ENCODE measurements around the gene F13A1.

F13A1 gene

DNA sequence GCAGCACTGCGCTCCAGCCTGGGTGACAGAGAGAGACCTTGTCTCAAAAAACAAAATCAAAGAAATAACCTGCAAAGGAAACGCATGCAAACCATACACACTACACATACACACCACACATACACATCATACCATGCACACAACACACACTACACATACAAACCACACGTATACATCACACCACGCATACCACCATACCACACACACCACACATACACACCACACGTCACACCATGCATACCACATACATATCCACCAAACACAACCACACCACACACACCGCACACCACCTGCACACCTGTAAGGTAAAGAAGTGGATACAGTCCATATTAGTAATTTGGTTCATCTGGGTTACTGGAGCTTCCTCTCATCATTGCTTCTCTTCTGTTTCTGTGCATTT lies 32.3 kb upstream of the F13A1 start (continued):
- TF ChIP-seq, protein P1, sequence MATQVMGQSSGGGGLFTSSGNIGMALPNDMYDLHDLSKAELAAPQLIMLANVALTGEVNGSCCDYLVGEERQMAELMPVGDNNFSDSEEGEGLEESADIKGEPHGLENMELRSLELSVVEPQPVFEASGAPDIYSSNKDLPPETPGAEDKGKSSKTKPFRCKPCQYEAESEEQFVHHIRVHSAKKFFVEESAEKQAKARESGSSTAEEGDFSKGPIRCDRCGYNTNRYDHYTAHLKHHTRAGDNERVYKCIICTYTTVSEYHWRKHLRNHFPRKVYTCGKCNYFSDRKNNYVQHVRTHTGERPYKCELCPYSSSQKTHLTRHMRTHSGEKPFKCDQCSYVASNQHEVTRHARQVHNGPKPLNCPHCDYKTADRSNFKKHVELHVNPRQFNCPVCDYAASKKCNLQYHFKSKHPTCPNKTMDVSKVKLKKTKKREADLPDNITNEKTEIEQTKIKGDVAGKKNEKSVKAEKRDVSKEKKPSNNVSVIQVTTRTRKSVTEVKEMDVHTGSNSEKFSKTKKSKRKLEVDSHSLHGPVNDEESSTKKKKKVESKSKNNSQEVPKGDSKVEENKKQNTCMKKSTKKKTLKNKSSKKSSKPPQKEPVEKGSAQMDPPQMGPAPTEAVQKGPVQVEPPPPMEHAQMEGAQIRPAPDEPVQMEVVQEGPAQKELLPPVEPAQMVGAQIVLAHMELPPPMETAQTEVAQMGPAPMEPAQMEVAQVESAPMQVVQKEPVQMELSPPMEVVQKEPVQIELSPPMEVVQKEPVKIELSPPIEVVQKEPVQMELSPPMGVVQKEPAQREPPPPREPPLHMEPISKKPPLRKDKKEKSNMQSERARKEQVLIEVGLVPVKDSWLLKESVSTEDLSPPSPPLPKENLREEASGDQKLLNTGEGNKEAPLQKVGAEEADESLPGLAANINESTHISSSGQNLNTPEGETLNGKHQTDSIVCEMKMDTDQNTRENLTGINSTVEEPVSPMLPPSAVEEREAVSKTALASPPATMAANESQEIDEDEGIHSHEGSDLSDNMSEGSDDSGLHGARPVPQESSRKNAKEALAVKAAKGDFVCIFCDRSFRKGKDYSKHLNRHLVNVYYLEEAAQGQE (tag by site-specific recombination; IDR thresholded peaks at IDR 0.05) = no peak
- no peak for TF ChIP-seq ZNF366 (tag by site-specific recombination; conservative IDR thresholded peaks at IDR 0.05)

GRCh38 chr6:6351511-6352025 lies 31.1 kb upstream of the F13A1 start:
- Histone ChIP-seq H3K4me1 (ENCODE audit: control insufficient read depth, insufficient read depth, low read length) (no peaks in the 10 kb centered on the region), H3K4me3 (ENCODE audit: low read depth, low read length) (no peak overlapping the region), H3K9me3 (ENCODE audit: control insufficient read depth, insufficient read depth, low read depth, low read length) (no peaks in the 10 kb centered on the region), H3K27ac (ENCODE audit: extremely low read depth, low read depth, low read length) (no peak overlapping the region), H3K36me3 (ENCODE audit: control insufficient read depth in 2 of 2, insufficient read depth in 1 of 2, low read length in 2 of 2) (no peaks in the 10 kb centered on the region)
- ChIA-PET CTCF (interaction anchor here (0.6 kb wide), 2 partner anchors 20 to 180 kb away, joined by 3 read pairs; no protein-coding TSS in a partner anchor), POLR2A (interaction anchor here (0.7 kb wide), 1 partner anchor 32 kb away, joined by 9 read pairs; no protein-coding TSS in a partner anchor)
- TF ChIP-seq ZNF23 (tag by site-specific recombination; IDR thresholded peaks at IDR 0.05; ENCODE audit: borderline replicate concordance) = no peak
- no peak for TF ChIP-seq ZNF521 (tag by site-specific recombination; IDR thresholded peaks at IDR 0.05)
- TF ChIP-seq ZFP69B (tag by site-specific recombination; IDR thresholded peaks at IDR 0.05) = no peak
- TF ChIP-seq, protein P2, sequence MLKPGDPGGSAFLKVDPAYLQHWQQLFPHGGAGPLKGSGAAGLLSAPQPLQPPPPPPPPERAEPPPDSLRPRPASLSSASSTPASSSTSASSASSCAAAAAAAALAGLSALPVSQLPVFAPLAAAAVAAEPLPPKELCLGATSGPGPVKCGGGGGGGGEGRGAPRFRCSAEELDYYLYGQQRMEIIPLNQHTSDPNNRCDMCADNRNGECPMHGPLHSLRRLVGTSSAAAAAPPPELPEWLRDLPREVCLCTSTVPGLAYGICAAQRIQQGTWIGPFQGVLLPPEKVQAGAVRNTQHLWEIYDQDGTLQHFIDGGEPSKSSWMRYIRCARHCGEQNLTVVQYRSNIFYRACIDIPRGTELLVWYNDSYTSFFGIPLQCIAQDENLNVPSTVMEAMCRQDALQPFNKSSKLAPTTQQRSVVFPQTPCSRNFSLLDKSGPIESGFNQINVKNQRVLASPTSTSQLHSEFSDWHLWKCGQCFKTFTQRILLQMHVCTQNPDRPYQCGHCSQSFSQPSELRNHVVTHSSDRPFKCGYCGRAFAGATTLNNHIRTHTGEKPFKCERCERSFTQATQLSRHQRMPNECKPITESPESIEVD (tag by site-specific recombination; IDR thresholded peaks at IDR 0.05) = no peak
- TF ChIP-seq ZNF223 (tag by site-specific recombination; IDR thresholded peaks at IDR 0.05) = no peak

GRCh38 chr6:6350696-6351095 lies 30.2 kb upstream of the F13A1 start:
- Histone ChIP-seq H3K4me1 (ENCODE audit: control insufficient read depth, insufficient read depth, low read length) (no peaks in the 10 kb centered on the region), H3K27ac (ENCODE audit: extremely low read depth, low read depth, low read length) (no peak overlapping the region), H3K4me3 (ENCODE audit: low read depth, low read length) (no peak overlapping the region), H3K36me3 (ENCODE audit: control insufficient read depth in 2 of 2, insufficient read depth in 1 of 2, low read length in 2 of 2) (no peaks in the 10 kb centered on the region), H3K9me3 (ENCODE audit: control insufficient read depth, insufficient read depth, low read depth, low read length) (no peaks in the 10 kb centered on the region)
- CTCF ChIA-PET = interaction anchor here (0.6 kb wide), 1 partner anchor 49 kb away, joined by 4 read pairs; no protein-coding TSS in a partner anchor
- POLR2A ChIA-PET = no interaction called here
- TF ChIP-seq ZNF777 (tag by site-specific recombination; IDR thresholded peaks at IDR 0.05; ENCODE audit: borderline replicate concordance) (no peak), YY2 (tag by site-specific recombination; IDR thresholded peaks at IDR 0.05) (no peak), ZNF140 (tag by site-specific recombination; IDR thresholded peaks at IDR 0.05) (no peak), ZFP3 (tag by site-specific recombination; IDR thresholded peaks at IDR 0.05; ENCODE audit: low read depth) (no peak), SALL2 (tag by site-specific recombination; IDR thresholded peaks at IDR 0.05; ENCODE audit: borderline replicate concordance) (no peak), SP3 (tag by site-specific recombination; IDR thresholded peaks at IDR 0.05) (no peak), MZF1 (tag by site-specific recombination; IDR thresholded peaks at IDR 0.05; ENCODE audit: borderline replicate concordance) (no peak)
- TF ChIP-seq, protein P3, sequence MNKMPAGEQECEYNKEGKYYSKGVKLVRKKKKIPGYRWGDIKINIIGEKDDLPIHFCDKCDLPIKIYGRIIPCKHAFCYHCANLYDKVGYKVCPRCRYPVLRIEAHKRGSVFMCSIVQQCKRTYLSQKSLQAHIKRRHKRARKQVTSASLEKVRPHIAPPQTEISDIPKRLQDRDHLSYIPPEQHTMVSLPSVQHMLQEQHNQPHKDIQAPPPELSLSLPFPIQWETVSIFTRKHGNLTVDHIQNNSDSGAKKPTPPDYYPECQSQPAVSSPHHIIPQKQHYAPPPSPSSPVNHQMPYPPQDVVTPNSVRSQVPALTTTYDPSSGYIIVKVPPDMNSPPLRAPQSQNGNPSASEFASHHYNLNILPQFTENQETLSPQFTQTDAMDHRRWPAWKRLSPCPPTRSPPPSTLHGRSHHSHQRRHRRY (tag by site-specific recombination; IDR thresholded peaks at IDR 0.05) = no peak
- TF ChIP-seq, protein P4, sequence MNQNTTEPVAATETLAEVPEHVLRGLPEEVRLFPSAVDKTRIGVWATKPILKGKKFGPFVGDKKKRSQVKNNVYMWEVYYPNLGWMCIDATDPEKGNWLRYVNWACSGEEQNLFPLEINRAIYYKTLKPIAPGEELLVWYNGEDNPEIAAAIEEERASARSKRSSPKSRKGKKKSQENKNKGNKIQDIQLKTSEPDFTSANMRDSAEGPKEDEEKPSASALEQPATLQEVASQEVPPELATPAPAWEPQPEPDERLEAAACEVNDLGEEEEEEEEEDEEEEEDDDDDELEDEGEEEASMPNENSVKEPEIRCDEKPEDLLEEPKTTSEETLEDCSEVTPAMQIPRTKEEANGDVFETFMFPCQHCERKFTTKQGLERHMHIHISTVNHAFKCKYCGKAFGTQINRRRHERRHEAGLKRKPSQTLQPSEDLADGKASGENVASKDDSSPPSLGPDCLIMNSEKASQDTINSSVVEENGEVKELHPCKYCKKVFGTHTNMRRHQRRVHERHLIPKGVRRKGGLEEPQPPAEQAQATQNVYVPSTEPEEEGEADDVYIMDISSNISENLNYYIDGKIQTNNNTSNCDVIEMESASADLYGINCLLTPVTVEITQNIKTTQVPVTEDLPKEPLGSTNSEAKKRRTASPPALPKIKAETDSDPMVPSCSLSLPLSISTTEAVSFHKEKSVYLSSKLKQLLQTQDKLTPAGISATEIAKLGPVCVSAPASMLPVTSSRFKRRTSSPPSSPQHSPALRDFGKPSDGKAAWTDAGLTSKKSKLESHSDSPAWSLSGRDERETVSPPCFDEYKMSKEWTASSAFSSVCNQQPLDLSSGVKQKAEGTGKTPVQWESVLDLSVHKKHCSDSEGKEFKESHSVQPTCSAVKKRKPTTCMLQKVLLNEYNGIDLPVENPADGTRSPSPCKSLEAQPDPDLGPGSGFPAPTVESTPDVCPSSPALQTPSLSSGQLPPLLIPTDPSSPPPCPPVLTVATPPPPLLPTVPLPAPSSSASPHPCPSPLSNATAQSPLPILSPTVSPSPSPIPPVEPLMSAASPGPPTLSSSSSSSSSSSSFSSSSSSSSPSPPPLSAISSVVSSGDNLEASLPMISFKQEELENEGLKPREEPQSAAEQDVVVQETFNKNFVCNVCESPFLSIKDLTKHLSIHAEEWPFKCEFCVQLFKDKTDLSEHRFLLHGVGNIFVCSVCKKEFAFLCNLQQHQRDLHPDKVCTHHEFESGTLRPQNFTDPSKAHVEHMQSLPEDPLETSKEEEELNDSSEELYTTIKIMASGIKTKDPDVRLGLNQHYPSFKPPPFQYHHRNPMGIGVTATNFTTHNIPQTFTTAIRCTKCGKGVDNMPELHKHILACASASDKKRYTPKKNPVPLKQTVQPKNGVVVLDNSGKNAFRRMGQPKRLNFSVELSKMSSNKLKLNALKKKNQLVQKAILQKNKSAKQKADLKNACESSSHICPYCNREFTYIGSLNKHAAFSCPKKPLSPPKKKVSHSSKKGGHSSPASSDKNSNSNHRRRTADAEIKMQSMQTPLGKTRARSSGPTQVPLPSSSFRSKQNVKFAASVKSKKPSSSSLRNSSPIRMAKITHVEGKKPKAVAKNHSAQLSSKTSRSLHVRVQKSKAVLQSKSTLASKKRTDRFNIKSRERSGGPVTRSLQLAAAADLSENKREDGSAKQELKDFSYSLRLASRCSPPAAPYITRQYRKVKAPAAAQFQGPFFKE (tag by site-specific recombination; IDR thresholded peaks at IDR 0.05; ENCODE audit: borderline replicate concordance) = no peak
- TF ChIP-seq, protein P5, sequence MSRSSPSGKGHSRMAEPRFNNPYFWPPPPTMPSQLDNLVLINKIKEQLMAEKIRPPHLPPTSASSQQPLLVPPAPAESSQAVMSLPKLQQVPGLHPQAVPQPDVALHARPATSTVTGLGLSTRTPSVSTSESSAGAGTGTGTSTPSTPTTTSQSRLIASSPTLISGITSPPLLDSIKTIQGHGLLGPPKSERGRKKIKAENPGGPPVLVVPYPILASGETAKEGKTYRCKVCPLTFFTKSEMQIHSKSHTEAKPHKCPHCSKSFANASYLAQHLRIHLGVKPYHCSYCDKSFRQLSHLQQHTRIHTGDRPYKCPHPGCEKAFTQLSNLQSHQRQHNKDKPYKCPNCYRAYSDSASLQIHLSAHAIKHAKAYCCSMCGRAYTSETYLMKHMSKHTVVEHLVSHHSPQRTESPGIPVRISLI (tag by site-specific recombination; IDR thresholded peaks at IDR 0.05) = no peak
